ENCODE results near the gene INVS. TPM values are rescaled to one million over a fixed set of nuclear protein-coding genes. Genes with fewer than 3 reads are reported as not detected.

The INVS gene
- total RNA-seq, 2 experiments from 2014 or later: 30.7 to 36.7 TPM

DNA sequence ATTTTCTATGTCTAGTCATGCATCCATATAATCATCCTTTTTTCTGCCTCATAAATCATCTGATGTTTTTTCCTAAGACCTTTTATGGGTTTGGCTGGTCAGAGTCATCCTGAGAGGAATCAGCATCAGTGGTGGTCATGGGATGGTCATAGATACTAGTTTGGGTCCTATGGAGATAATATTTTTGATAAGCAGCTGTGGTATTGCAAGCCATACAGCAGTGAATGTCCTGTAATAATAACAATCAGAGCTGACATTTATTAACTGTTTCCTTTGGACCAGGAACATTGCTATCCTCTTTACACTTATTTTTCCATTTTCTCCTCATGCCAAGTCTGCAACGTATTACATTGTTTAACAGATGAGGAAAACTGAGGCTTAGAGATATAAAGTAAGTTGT is 170.6 kb downstream of the INVS start:
- Histone ChIP-seq H3K9me2 (ENCODE audit: insufficient read depth, low read length) (no peaks in the 10 kb centered on the region), H2AFZ (ENCODE audit: low read length) (no peak overlapping the region), H3K4me2 (ENCODE audit: low read length) (no peak overlapping the region), H3K9me3 (ENCODE audit: low read length) (no peaks in the 10 kb centered on the region), H4K20me1 (ENCODE audit: insufficient read depth, low read length) (no peaks in the 10 kb centered on the region), H3K36me3 (ENCODE audit: insufficient read depth, low read length) (peaks cover 36% of the 10 kb centered on the region), H3K79me2 (ENCODE audit: insufficient read depth, low read depth, low read length) (no peaks in the 10 kb centered on the region), H3K4me1 (ENCODE audit: insufficient read depth, low read length, poor library complexity, severe bottlenecking) (no peaks in the 10 kb centered on the region), H3K4me3 (ENCODE audit: low read depth, low read length, poor library complexity, severe bottlenecking) (no peak overlapping the region), H3K27ac (ENCODE audit: low read depth, low read length, poor library complexity, severe bottlenecking) (no peak overlapping the region)
- TF ChIP-seq, protein P1, sequence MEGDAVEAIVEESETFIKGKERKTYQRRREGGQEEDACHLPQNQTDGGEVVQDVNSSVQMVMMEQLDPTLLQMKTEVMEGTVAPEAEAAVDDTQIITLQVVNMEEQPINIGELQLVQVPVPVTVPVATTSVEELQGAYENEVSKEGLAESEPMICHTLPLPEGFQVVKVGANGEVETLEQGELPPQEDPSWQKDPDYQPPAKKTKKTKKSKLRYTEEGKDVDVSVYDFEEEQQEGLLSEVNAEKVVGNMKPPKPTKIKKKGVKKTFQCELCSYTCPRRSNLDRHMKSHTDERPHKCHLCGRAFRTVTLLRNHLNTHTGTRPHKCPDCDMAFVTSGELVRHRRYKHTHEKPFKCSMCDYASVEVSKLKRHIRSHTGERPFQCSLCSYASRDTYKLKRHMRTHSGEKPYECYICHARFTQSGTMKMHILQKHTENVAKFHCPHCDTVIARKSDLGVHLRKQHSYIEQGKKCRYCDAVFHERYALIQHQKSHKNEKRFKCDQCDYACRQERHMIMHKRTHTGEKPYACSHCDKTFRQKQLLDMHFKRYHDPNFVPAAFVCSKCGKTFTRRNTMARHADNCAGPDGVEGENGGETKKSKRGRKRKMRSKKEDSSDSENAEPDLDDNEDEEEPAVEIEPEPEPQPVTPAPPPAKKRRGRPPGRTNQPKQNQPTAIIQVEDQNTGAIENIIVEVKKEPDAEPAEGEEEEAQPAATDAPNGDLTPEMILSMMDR (conservative IDR thresholded peaks at IDR 0.05; ENCODE audit: low read length): no peak
- TF ChIP-seq EZH2phosphoT487 (IDR thresholded peaks at IDR 0.05; ENCODE audit: borderline replicate concordance, low read depth, low read length): no peak
- no TSS peak for BruUV-seq (replicated peaks)
- intact Hi-C loops (cut with micrococcal nuclease; ENCODE audit: unreplicated experiment): no loop called here
- CTCF ChIA-PET (ENCODE audit: unreplicated experiment): no interaction called here
- POLR2A ChIA-PET: no interaction called here
- DNase-seq (ENCODE audit: low spot score): no peak

DNA sequence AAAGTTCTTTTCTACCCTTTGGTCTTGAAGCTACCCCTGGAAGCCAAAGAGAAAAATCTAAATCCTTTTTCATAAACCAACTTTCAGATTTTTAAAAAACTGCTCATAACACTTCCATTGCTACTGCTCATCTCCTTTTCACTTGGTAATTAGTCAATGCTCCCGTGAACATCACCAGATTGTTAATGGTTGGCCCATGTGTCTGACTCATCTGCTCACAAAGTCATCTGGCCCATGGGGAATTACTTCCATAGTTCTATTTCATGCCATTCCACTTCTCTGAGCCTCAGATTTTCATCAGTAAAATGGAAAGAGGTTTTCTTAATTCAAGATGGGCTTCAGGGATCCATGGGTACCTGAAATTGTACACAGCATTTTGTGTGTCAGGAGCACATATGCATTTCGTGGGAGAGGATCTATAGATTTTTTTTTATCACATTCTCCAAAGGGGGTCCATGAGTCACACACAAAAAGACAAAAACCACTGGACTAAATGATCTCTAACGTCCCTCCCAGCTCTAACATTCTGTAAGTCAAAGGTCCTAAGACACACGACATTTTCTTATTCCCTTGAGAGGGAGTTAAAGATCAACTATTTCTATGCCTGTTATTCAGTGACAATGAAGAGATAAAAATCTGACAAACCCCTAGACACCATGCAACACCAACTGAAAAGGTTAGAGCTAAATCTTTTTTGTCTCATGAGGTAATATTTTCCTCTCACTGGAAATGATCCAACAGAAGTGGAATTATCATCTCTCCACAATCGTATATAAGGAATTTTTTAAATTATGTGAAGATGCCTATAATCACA is 178.3 kb downstream of the INVS start:
- no peaks in the 10 kb centered on the region for H3K4me1 ChIP-seq (ENCODE audit: insufficient read depth, low read length, poor library complexity, severe bottlenecking)
- no peaks in the 10 kb centered on the region for H3K79me2 ChIP-seq (ENCODE audit: insufficient read depth, low read depth, low read length)
- ChIA-PET CTCF (ENCODE audit: unreplicated experiment) (no interaction called here), POLR2A (interaction anchor here (0.6 kb wide), 1 partner anchor 129 kb away, joined by 3 read pairs; no protein-coding TSS in a partner anchor)
- H3K4me3 ChIP-seq (ENCODE audit: low read depth, low read length, poor library complexity, severe bottlenecking): no peak overlapping the region
- TF ChIP-seq, protein P1 (conservative IDR thresholded peaks at IDR 0.05; ENCODE audit: low read length): no peak
- no peak for TF ChIP-seq EZH2phosphoT487 (IDR thresholded peaks at IDR 0.05; ENCODE audit: borderline replicate concordance, low read depth, low read length)
- DNase-seq (ENCODE audit: low spot score): no peak
- BruUV-seq (replicated peaks): no TSS peak
- no peaks in the 10 kb centered on the region for H3K9me3 ChIP-seq (ENCODE audit: low read length)
- no peaks in the 10 kb centered on the region for H3K9me2 ChIP-seq (ENCODE audit: insufficient read depth, low read length)
- no peak overlapping the region for H3K27ac ChIP-seq (ENCODE audit: low read depth, low read length, poor library complexity, severe bottlenecking)
- no peak overlapping the region for H2AFZ ChIP-seq (ENCODE audit: low read length)
- intact Hi-C loops (cut with micrococcal nuclease; ENCODE audit: unreplicated experiment): no loop called here
- no peaks in the 10 kb centered on the region for H4K20me1 ChIP-seq (ENCODE audit: insufficient read depth, low read length)
- no peak overlapping the region for H3K4me2 ChIP-seq (ENCODE audit: low read length)
- peaks cover 37% of the 10 kb centered on the region for H3K36me3 ChIP-seq (ENCODE audit: insufficient read depth, low read length)

DNA sequence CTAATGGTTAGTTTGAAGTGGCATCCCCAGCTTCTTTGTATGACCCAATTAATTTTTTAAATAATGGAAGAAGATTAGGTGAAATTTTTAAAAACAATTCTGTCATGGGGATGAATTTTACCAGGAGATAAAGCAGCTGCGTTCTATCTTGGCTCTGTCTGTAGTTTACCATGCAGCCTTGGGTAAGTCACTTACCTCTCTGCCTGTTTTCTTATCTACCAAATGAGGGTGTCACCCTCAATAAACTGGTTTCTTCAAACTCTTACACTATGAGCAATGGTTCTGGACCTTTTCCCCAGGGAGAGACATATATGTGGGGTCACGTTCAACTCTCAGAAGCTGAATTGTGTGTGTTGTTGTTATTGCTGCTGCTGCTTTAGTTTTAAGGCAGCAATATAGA is 182.0 kb downstream of the INVS start:
- no peaks in the 10 kb centered on the region for H3K4me1 ChIP-seq (ENCODE audit: insufficient read depth, low read length, poor library complexity, severe bottlenecking)
- H4K20me1 ChIP-seq (ENCODE audit: insufficient read depth, low read length): no peaks in the 10 kb centered on the region
- peaks cover 39% of the 10 kb centered on the region for H3K36me3 ChIP-seq (ENCODE audit: insufficient read depth, low read length)
- no peak for DNase-seq (ENCODE audit: low spot score)
- TF ChIP-seq, protein P1 (conservative IDR thresholded peaks at IDR 0.05; ENCODE audit: low read length): no peak
- no peak for TF ChIP-seq EZH2phosphoT487 (IDR thresholded peaks at IDR 0.05; ENCODE audit: borderline replicate concordance, low read depth, low read length)
- POLR2A ChIA-PET: interaction anchor here (0.6 to 1.1 kb wide), 5 partner anchors 15 to 1243 kb away, joined by 3 to 4 read pairs (median 3); no protein-coding TSS in a partner anchor
- CTCF ChIA-PET (ENCODE audit: unreplicated experiment): no interaction called here
- H3K4me3 ChIP-seq (ENCODE audit: low read depth, low read length, poor library complexity, severe bottlenecking): no peak overlapping the region
- no peak overlapping the region for H3K27ac ChIP-seq (ENCODE audit: low read depth, low read length, poor library complexity, severe bottlenecking)
- no peaks in the 10 kb centered on the region for H3K9me2 ChIP-seq (ENCODE audit: insufficient read depth, low read length)
- peaks cover 11% of the 10 kb centered on the region; the same call in 1 of the 2 replicates for H3K9me3 ChIP-seq (ENCODE audit: low read length)
- intact Hi-C loops (cut with micrococcal nuclease; ENCODE audit: unreplicated experiment): no loop called here
- no peak overlapping the region for H3K4me2 ChIP-seq (ENCODE audit: low read length)
- H3K79me2 ChIP-seq (ENCODE audit: insufficient read depth, low read depth, low read length): no peaks in the 10 kb centered on the region
- no TSS peak for BruUV-seq (replicated peaks)
- H2AFZ ChIP-seq (ENCODE audit: low read length): no peak overlapping the region

All from OCI-LY7 (cell line).